Measurements from ENCODE around the gene STRIT1.
"Not testable (repeated sequence)": the region's sequence is repeated elsewhere in the genome, so short reads cannot be mapped to it uniquely, and the experiment has no call there.

STRIT1 gene

GRCh38 chr3:155312781-155313180, 19.3 kb upstream of the STRIT1 start:
- DNase-seq, result no peak

DNA sequence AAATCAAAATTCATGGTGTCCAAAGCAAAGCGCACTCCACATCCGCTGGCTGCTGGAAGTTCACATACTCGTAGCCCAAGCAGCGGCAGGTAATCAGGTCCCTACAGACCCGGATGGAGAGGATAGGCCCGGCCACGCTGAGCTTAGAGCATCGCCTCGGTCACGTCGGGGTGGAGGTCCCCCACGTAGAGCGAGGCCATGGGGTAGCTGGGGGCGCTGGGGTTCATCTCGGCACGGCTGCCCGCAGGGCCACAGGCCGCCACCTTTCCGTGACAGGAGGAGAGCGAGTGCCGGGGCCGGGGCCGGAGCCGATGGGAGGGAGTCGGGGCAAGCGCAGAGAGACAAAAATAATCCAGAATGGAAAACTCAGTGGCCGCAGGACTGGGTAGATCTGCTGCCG, 16.1 kb upstream of the STRIT1 start:
- no peak for DNase-seq

- DNase-seq, result no peak
Observed at GRCh38 chr3:155308831-155309230, 15.3 kb upstream of the STRIT1 start.

GRCh38 chr3:155307183-155307582, 13.7 kb upstream of the STRIT1 start:
- DNase-seq, result no peak

DNA sequence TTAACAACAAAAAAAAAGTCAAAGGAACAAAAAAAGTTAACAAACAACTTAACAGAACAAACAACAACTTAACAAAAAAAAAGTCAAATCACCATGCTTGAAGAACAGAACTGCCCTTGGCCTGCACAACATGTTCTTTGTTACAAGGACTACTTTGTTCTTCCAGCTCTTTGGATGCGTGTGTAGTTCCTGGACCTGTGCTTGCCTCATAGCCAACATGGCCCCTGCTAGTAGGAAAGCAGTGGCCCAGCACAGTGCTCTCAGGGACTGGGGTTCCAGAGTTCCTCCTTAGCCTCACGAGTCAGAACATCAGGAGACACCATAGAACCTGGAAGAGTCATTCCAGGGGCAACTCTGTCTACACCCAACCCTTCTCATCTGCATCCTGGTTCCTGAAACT, 10.9 kb upstream of the STRIT1 start:
- no peak for DNase-seq

DNA sequence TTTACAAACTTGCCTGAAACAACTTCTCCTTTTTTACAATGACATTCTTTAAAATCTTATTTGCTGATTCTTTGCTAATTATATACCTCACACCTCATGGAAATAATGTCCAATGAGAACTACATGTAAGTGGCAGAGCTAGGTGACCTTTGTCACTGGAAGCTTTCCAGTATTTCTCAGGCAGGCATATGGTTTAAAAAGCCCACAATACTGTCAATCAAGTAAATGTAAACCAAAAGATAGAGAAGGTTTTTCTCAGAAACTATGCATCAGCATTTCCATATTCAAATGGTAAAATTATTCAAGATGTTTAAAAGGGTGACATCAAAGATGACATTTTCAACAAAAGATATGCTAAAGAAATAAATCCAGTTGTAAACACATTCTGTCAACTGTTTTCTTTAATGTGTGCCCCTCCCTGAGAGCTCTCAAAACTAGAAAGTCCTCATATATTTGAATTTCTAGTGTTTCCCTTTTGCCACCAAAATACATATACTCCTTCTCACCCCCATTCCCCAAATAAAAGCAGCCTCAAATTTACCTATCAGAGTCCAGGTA, 10.1 kb upstream of the STRIT1 start:
- no peak for DNase-seq

DNA sequence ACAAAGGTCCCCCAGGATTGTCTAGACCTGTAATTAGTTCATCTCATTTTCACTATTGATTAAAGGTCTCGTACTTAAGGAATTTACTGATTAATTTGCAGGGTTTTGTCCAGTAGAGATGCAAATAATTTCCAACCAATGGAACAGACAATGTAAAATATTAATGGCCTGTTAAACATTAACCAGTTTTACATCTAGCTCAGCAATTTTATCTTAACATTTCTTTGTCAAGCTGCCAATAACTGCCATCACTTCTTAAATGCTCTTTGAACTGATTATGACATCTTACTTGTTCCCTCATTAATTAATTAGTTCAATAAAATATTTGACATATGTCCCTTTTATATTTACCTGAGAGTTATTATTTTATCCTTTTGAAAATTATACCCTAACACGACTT, 9.4 kb upstream of the STRIT1 start:
- no peak for DNase-seq

- no peak for DNase-seq
Observed at GRCh38 chr3:155302481-155302880, 9.0 kb upstream of the STRIT1 start.

DNA sequence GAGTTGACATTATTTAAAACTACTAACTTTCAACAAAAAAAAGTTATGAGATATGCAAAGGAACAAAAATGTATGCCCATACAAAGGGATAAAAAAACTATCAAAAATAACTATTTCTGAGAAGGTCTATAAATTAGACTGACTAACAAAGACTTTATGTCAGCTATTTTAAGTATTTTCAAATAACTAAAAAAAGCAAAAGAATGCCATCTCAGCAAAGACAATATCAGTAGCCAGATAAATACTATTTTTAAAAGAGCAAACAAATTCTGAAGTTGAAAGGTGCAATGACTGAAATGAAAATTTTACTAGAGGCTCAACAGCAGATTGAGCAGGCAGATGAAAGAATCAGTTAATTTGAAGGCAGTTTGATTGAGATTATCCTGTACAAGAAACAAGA, 3.6 kb upstream of the STRIT1 start:
- DNase-seq, result no peak

GRCh38 chr3:155296413-155296812, 2.9 kb upstream of the STRIT1 start:
- DNase-seq, result no peak

GRCh38 chr3:155292693-155293092, 790 bp downstream of the STRIT1 start:
- no peak for DNase-seq

DNA sequence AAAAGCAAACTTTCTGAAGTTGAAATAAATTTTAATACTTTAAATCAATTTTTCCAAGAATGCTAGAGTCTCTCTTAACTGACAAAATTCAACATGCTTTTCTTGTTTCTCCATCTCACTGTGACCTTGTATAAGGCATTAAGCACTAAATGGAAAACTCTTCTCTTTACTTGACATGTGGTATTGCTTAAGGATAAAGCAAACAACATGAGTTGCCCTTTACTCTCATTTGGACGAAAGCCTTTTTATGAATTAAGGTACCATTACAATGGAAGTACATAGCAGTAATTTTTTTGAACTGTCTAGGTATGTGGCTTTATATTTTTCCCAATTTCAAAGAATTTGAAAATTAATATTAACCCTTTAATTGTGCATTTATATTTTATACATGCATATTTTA, 1.4 kb downstream of the STRIT1 start:
- DNase-seq, result no peak

DNA sequence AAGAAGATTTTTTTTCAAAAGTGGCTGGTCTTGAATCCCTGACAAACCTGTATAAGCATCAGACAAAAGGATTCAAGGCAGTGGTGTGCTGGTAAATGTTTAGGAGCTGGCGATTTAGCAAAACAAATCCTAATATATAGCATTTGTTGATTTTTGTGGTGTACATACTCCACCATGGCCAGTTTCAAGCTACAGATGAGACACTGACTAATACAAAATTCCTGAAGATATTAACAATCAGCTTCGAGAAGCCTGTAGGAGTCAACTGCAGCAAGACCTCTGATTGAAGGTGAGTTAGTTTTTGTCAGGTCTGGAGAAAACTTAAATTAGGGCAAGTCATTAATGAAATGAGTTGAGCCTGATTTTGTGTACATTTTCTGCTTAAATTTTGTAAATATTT, 6.7 kb downstream of the STRIT1 start:
- DNase-seq, result no peak

DNA sequence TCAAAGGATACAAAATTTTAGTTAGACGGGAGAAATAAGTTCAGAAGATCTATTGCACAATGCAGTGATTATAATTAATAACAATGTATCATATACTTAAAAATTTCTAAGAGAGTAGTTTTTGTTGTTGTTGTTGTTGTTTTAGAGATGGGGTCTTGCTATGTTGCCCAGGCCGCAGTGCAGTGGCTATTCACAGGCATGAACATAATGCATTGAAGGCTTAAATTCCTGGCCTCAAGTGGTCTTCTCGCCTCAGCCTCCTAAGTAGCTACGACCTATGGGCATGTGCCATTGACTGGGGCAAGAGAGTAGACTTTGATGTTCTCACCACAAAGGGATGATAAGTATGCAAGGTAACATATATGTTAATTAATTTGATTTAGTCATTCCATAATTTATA, 7.5 kb downstream of the STRIT1 start:
- no peak for DNase-seq

DNA sequence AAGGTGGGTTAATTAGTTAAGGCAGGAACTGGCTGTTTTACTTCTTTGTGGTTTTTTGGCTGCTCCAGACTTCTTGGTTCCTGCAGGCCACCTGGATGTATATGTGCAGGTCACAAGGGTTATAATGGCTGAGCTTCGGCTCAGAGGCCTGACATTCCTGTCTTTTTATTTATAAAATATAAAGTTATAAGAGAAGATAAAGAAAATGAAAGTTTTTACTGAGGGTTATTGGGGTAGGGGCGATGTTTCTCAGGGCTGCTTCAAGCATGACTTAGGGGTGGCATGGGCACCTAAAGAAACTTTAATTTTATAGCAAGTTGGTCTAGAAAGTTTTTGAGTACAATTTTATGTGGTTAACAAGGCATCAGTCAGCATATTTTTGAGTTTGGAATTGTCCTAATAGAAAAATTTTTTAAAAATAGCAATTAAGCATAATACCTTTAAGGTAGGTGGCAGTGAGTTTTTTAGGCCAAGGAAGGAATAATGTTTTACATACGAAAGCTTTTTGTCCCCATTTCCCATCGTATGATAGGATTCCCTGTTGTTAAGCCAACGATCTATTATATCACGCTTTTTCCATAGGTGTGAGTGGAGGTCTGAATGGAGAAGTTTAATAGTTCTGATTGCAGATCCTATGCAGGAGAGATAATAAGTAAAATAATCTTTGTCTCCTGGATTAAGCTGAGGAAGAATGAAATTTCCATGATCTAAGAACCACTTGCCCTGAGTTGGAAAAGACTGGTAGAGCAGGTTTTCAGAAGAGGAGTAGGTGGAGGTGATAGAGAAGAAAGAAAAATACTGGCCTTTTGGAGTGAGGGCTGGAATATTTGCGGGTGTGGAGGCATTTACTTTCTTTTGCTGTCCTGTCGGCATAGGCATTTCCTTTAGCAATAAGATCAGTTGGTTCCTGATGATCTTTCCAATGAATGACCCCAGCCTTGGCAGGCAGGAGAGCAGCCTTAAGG, 10.1 kb downstream of the STRIT1 start:
- no peak for DNase-seq

DNA sequence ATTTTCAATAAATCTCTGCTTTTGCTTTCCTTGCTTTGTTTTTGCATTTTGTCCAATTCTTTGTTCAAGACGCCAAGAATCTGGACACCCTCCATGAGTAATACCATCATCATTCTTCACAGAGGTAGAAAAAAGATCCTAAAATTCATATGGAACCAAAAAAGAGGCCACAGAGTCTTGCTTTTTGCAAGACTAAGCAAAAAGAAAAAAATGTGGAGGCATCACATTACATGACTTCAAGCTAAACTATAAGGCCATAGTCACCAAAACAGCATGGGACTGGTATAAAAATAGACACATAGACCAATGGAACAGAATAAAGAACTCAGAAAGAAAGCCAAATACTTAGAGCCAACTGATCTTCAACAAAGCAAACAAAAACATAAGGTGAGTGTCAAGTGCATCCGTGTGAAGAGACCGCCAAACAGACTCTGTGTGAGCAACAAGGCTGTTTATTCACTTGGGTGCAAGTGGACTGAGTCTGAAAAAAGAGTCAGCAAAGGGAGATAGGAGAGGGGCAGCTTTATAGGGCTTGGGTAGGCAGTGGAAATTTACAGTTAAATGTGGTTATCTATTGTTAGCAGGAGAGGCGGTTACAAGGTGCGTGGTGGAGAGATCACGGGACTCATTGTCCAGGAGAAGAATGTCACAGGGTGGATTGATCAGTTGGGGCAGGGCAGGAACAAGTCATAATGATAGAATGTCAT, 10.9 kb downstream of the STRIT1 start:
- no peak for DNase-seq

- no peak for DNase-seq
Observed at GRCh38 chr3:155281912-155282311, 11.6 kb downstream of the STRIT1 start.

DNA sequence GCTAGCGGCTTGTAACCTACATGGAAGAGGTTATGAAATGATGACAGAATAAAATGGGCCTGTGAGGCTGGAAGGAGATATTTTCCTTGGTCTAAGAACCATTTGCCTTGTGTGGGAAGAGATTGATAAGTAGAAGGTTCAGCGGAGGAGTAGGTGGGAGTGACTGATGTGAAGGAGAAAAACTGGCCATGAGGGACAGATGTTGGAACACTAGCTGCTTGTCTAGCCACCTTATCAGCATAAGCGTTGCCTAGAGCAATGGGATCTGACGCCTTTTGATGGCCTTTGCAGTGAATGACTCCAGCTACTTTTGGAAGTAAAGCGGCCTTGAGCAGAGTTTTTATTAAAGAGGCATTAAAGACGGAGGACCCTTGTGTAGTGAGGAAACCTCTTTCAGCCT, 17.4 kb downstream of the STRIT1 start:
- DNase-seq, result not testable (repeated sequence)

- not testable (repeated sequence) for DNase-seq
Observed at GRCh38 chr3:155275159-155275754, 18.2 kb downstream of the STRIT1 start.

- DNase-seq, result not testable (repeated sequence)
Observed at GRCh38 chr3:155274435-155274834, 19.0 kb downstream of the STRIT1 start.

DNA sequence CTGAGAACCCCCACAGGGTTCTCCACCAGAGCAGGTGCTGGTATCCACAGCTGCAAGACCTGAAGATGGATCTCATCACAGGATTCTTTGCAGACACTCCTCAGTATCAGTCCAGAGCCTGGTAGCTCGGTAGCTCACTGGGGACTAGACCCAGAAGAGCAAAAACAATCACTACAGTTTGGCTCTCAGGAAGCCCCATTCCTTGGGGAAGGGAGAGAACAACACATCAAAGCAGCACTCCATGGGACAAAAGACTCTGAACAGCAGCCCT, 22.2 kb downstream of the STRIT1 start:
- no peak for DNase-seq

DNA sequence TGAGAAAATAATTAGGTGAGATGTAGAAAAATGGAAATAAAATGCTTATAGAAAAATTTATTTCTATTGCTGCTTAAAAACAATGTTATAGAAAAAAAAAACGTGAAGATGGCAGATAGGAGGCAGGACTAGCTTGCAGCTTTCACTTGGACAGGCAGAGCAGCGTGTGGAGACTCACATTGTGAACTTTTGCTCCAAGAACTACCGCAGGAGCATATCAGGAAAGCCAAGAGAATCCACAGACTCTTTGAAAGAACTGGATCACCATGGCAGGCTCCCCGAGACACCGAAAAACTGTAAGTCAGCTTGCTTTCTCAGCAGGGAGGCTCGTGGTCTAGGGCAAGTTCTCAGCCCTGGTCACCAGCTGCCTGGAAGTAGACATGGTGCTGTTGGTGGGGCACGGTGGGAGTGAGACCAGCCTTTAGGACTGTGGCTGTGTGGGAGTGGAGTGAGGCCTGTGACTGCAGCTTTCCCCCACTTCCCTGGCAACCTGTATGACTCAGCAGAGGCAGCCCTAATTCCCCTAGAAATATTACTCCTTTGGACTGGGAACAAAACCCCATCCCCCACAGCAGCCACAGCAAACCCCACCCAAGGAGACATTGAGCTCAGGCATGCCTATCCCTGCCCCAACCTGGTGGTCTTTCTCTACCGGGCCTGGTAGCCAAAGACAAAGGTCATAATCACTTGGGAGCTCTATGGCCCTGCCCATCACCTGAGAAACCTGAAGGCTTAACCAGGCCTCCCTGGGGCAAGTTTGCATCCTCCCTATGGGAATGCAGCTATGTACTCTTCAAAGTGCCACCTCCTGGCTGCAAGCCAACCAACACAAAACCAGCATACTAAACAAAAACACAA, 22.8 kb downstream of the STRIT1 start:
- DNase-seq, result no peak

- DNase-seq, result no peak
Observed at GRCh38 chr3:155270063-155270462, 23.4 kb downstream of the STRIT1 start.
